ENCODE results near the gene KCTD20.

Gene KCTD20

GRCh38 chr6:36428911-36429310, 13.9 kb upstream of the KCTD20 start:
- Histone ChIP-seq H4K20me1 (ENCODE audit: insufficient read depth, low read length, poor library complexity, severe bottlenecking) (no peaks in the 10 kb centered on the region), H2AFZ (ENCODE audit: low read length) (no peak overlapping the region), H3F3A (ENCODE audit: low read depth) (no peaks in the 10 kb centered on the region; the same call in 1 of the 2 replicates), H3K4me2 (ENCODE audit: low read depth, low read length, poor library complexity, severe bottlenecking) (no peak overlapping the region), H3K9me3 (ENCODE audit: insufficient read depth, low read depth, low read length) (no peaks in the 10 kb centered on the region), H3K9ac (ENCODE audit: low read depth, low read length, poor library complexity, severe bottlenecking) (no peak overlapping the region), H3K36me3 (ENCODE audit: insufficient read depth, low read length) (no peaks in the 10 kb centered on the region), H3K9me2 (replicated peaks; ENCODE audit: low read depth, low read length) (no peaks in the 10 kb centered on the region), H3K4me3 (ENCODE audit: low read length, poor library complexity, severe bottlenecking) (no peak overlapping the region), H3K79me2 (ENCODE audit: insufficient read depth, low read length) (no peaks in the 10 kb centered on the region), H3K27me3 (ENCODE audit: insufficient read depth, low read length, poor library complexity, severe bottlenecking) (no peaks in the 10 kb centered on the region), H3K4me1 (ENCODE audit: insufficient read depth, low read length, poor library complexity, severe bottlenecking) (peaks cover 1% of the 10 kb centered on the region)
- TF ChIP-seq, protein P1, sequence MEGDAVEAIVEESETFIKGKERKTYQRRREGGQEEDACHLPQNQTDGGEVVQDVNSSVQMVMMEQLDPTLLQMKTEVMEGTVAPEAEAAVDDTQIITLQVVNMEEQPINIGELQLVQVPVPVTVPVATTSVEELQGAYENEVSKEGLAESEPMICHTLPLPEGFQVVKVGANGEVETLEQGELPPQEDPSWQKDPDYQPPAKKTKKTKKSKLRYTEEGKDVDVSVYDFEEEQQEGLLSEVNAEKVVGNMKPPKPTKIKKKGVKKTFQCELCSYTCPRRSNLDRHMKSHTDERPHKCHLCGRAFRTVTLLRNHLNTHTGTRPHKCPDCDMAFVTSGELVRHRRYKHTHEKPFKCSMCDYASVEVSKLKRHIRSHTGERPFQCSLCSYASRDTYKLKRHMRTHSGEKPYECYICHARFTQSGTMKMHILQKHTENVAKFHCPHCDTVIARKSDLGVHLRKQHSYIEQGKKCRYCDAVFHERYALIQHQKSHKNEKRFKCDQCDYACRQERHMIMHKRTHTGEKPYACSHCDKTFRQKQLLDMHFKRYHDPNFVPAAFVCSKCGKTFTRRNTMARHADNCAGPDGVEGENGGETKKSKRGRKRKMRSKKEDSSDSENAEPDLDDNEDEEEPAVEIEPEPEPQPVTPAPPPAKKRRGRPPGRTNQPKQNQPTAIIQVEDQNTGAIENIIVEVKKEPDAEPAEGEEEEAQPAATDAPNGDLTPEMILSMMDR (conservative IDR thresholded peaks at IDR 0.05; ENCODE audit: low read length): no peak
- no peak for TF ChIP-seq EZH2phosphoT487 (IDR thresholded peaks at IDR 0.05; ENCODE audit: borderline replicate concordance)

DNA sequence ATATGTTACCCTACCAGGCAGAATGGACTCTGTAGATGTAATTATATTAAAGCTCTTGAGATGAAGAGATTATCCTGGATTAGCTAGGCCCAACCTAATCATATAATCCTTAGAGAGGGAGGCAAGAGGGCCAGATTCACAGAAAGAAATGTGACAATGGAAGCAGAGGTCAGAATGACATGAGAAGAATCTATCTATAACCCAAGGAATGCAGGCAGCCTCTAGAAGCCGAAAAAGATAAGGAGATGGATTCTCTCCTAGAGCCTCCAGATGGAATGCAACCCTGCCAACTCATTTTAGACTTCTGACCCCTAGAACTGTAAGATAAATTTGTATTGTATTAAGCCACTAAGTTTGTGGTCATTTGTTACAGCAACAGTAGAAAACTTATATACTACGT, 12.4 kb upstream of the KCTD20 start:
- TF ChIP-seq, protein P1 (conservative IDR thresholded peaks at IDR 0.05; ENCODE audit: low read length): no peak
- no peak for TF ChIP-seq EZH2phosphoT487 (IDR thresholded peaks at IDR 0.05; ENCODE audit: borderline replicate concordance)
- Histone ChIP-seq H4K20me1 (ENCODE audit: insufficient read depth, low read length, poor library complexity, severe bottlenecking) (no peaks in the 10 kb centered on the region), H3F3A (ENCODE audit: low read depth) (no peaks in the 10 kb centered on the region), H3K4me1 (ENCODE audit: insufficient read depth, low read length, poor library complexity, severe bottlenecking) (no peaks in the 10 kb centered on the region), H2AFZ (ENCODE audit: low read length) (no peak overlapping the region), H3K9ac (ENCODE audit: low read depth, low read length, poor library complexity, severe bottlenecking) (no peak overlapping the region), H3K4me3 (ENCODE audit: low read length, poor library complexity, severe bottlenecking) (no peak overlapping the region), H3K36me3 (ENCODE audit: insufficient read depth, low read length) (no peaks in the 10 kb centered on the region), H3K4me2 (ENCODE audit: low read depth, low read length, poor library complexity, severe bottlenecking) (no peak overlapping the region), H3K9me2 (replicated peaks; ENCODE audit: low read depth, low read length) (no peaks in the 10 kb centered on the region), H3K27me3 (ENCODE audit: insufficient read depth, low read length, poor library complexity, severe bottlenecking) (no peaks in the 10 kb centered on the region), H3K79me2 (ENCODE audit: insufficient read depth, low read length) (no peaks in the 10 kb centered on the region), H3K9me3 (ENCODE audit: insufficient read depth, low read depth, low read length) (no peaks in the 10 kb centered on the region)

DNA sequence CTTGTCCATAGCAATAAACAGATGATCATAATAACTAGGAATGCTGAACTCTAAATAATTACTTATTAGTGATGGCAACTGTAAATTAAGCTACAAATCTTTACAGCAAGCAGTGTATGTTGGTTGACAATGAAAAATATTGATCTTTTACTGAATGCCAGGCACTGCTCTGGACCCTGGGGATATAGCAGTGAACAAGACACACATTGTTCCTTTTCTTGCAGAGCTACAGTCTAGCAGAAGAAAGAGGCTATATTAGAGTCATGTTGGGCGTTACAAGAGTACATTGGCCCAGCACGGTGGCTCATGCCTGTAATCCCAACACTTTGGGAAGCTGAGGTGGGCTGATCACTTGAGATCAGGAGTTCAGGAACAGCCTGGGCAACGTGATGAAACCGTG, 11.6 kb upstream of the KCTD20 start:
- Histone ChIP-seq H3K9ac (ENCODE audit: low read depth, low read length, poor library complexity, severe bottlenecking) (no peak overlapping the region), H3F3A (ENCODE audit: low read depth) (no peaks in the 10 kb centered on the region), H3K36me3 (ENCODE audit: insufficient read depth, low read length) (no peaks in the 10 kb centered on the region), H3K4me2 (ENCODE audit: low read depth, low read length, poor library complexity, severe bottlenecking) (no peak overlapping the region), H4K20me1 (ENCODE audit: insufficient read depth, low read length, poor library complexity, severe bottlenecking) (no peaks in the 10 kb centered on the region), H3K79me2 (ENCODE audit: insufficient read depth, low read length) (no peaks in the 10 kb centered on the region), H3K4me1 (ENCODE audit: insufficient read depth, low read length, poor library complexity, severe bottlenecking) (no peaks in the 10 kb centered on the region), H2AFZ (ENCODE audit: low read length) (no peak overlapping the region), H3K9me2 (replicated peaks; ENCODE audit: low read depth, low read length) (no peaks in the 10 kb centered on the region), H3K4me3 (ENCODE audit: low read length, poor library complexity, severe bottlenecking) (no peak overlapping the region), H3K27me3 (ENCODE audit: insufficient read depth, low read length, poor library complexity, severe bottlenecking) (no peaks in the 10 kb centered on the region), H3K9me3 (ENCODE audit: insufficient read depth, low read depth, low read length) (no peaks in the 10 kb centered on the region)
- TF ChIP-seq, protein P1 (conservative IDR thresholded peaks at IDR 0.05; ENCODE audit: low read length): no peak
- TF ChIP-seq EZH2phosphoT487 (IDR thresholded peaks at IDR 0.05; ENCODE audit: borderline replicate concordance): no peak
